ENCODE results near the gene TMPRSS9. TPM values are rescaled to one million over a fixed set of nuclear protein-coding genes. Genes with fewer than 3 reads are reported as not detected.

Gene TMPRSS9
- total RNA-seq, 1 experiment from 2014 or later, result 0.23 TPM

DNA sequence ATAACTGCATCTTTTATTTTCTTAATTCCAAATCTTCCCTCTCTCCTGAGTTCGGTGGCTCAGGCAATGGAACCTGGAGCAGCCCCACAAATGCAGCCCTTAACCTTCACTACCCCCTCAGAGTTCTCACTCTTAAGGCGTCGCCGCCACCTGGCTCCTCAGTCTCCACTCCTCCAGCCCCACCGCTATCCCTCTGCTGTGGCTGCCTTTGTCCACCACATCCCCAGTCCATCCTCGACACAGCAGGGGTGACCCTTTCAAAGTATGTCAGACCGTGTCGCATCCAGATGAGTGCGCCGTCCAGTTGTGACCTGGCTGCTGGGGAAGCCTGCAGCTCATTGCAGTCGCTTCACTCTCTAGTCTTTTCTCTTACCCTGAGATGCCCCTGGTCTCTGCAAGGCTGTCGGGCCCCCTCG, 30.6 kb upstream of the TMPRSS9 start:
- Histone ChIP-seq H3K4me3 (ENCODE audit: low read depth in 2 of 2, low read length in 2 of 2) (peak overlapping the region; percentile 85 to 93), H3K27ac (ENCODE audit: low read length) (peak overlapping the region; percentile 93), H3K36me3 (ENCODE audit: control insufficient read depth, insufficient read depth, low read length) (peaks cover 3% of the 10 kb centered on the region; the same call in 1 of the 2 replicates), H3K27me3 (ENCODE audit: control insufficient read depth, insufficient read depth, low read length) (no peaks in the 10 kb centered on the region), H3K9me3 (ENCODE audit: control insufficient read depth, insufficient read depth, low read depth, low read length) (no peaks in the 10 kb centered on the region), H3K4me1 (ENCODE audit: control insufficient read depth, insufficient read depth, low read length) (peaks cover 14% of the 10 kb centered on the region)
- intact Hi-C loops (cut with micrococcal nuclease; ENCODE audit: unreplicated experiment), result no loop called here
- no peak for DNase-seq (ENCODE audit: low read depth, low spot score)
- in situ Hi-C loops (cut with HindIII; ENCODE audit: low pct_unique_long_range_greater_than_20kb, low sequenced_read_pairs), result no loop called here
- no peak for TF ChIP-seq POLR2AphosphoS5 (IDR thresholded peaks at IDR 0.05; ENCODE audit: low read depth, low read length)
- TF ChIP-seq SIN3A (IDR thresholded peaks at IDR 0.05; ENCODE audit: borderline replicate concordance, insufficient read depth, low read depth, low read length), result no peak
- TF ChIP-seq, protein P1, sequence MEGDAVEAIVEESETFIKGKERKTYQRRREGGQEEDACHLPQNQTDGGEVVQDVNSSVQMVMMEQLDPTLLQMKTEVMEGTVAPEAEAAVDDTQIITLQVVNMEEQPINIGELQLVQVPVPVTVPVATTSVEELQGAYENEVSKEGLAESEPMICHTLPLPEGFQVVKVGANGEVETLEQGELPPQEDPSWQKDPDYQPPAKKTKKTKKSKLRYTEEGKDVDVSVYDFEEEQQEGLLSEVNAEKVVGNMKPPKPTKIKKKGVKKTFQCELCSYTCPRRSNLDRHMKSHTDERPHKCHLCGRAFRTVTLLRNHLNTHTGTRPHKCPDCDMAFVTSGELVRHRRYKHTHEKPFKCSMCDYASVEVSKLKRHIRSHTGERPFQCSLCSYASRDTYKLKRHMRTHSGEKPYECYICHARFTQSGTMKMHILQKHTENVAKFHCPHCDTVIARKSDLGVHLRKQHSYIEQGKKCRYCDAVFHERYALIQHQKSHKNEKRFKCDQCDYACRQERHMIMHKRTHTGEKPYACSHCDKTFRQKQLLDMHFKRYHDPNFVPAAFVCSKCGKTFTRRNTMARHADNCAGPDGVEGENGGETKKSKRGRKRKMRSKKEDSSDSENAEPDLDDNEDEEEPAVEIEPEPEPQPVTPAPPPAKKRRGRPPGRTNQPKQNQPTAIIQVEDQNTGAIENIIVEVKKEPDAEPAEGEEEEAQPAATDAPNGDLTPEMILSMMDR (IDR thresholded peaks at IDR 0.05), result no peak
- TF ChIP-seq TCF7L2 (IDR thresholded peaks at IDR 0.05; ENCODE audit: low read depth, low read length), result no peak
- TF ChIP-seq, protein P2, sequence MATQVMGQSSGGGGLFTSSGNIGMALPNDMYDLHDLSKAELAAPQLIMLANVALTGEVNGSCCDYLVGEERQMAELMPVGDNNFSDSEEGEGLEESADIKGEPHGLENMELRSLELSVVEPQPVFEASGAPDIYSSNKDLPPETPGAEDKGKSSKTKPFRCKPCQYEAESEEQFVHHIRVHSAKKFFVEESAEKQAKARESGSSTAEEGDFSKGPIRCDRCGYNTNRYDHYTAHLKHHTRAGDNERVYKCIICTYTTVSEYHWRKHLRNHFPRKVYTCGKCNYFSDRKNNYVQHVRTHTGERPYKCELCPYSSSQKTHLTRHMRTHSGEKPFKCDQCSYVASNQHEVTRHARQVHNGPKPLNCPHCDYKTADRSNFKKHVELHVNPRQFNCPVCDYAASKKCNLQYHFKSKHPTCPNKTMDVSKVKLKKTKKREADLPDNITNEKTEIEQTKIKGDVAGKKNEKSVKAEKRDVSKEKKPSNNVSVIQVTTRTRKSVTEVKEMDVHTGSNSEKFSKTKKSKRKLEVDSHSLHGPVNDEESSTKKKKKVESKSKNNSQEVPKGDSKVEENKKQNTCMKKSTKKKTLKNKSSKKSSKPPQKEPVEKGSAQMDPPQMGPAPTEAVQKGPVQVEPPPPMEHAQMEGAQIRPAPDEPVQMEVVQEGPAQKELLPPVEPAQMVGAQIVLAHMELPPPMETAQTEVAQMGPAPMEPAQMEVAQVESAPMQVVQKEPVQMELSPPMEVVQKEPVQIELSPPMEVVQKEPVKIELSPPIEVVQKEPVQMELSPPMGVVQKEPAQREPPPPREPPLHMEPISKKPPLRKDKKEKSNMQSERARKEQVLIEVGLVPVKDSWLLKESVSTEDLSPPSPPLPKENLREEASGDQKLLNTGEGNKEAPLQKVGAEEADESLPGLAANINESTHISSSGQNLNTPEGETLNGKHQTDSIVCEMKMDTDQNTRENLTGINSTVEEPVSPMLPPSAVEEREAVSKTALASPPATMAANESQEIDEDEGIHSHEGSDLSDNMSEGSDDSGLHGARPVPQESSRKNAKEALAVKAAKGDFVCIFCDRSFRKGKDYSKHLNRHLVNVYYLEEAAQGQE (IDR thresholded peaks at IDR 0.05; ENCODE audit: insufficient read depth in 1 of 2, low read depth in 2 of 2, low read length in 1 of 2), result no peak
- no TSS peak for BruUV-seq (replicated peaks)
- ATAC-seq, result no peak
- CTCF ChIA-PET, result interaction anchor here (0.6 to 1.1 kb wide), 3 partner anchors 13 to 169 kb away, joined by 3 to 6 read pairs (median 3); no protein-coding TSS in a partner anchor
- POLR2A ChIA-PET, result interaction anchor here (0.6 kb wide), 1 partner anchor 34 kb away, joined by 5 read pairs; no protein-coding TSS in a partner anchor

DNA sequence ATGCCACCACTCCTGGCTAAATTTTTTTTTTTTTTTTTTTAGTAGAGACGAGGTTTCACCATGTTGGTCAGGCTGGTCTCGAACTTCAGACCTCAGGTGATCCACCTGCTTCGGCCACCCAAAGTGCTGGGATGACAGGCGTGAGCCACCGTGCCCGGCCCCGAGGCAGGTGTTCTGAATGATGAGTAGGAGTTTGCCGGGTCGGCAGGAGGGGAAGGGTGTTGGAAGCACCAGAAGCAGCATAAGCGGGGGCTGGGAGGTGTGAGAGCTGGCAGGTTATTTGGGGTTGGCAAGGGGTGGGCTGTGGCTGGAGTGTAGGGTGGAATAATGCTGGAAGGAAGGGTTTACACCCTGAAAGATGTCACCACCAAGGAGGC, 29.8 kb upstream of the TMPRSS9 start:
- Histone ChIP-seq H3K27ac (ENCODE audit: low read length) (no peak overlapping the region), H3K36me3 (ENCODE audit: control insufficient read depth, insufficient read depth, low read length) (peaks cover 3% of the 10 kb centered on the region; the same call in 1 of the 2 replicates), H3K4me3 (ENCODE audit: low read depth in 2 of 2, low read length in 2 of 2) (no peak overlapping the region), H3K27me3 (ENCODE audit: control insufficient read depth, insufficient read depth, low read length) (no peaks in the 10 kb centered on the region), H3K4me1 (ENCODE audit: control insufficient read depth, insufficient read depth, low read length) (peaks cover 14% of the 10 kb centered on the region), H3K9me3 (ENCODE audit: control insufficient read depth, insufficient read depth, low read depth, low read length) (no peaks in the 10 kb centered on the region)
- DNase-seq (ENCODE audit: low read depth, low spot score), result no peak
- in situ Hi-C loops (cut with HindIII; ENCODE audit: low pct_unique_long_range_greater_than_20kb, low sequenced_read_pairs), result no loop called here
- POLR2A ChIA-PET, result interaction anchor here (0.6 kb wide), 1 partner anchor 33 kb away, joined by 5 read pairs; no protein-coding TSS in a partner anchor
- no peak for TF ChIP-seq SIN3A (IDR thresholded peaks at IDR 0.05; ENCODE audit: borderline replicate concordance, insufficient read depth, low read depth, low read length)
- TF ChIP-seq TCF7L2 (IDR thresholded peaks at IDR 0.05; ENCODE audit: low read depth, low read length), result no peak
- TF ChIP-seq, protein P1 (IDR thresholded peaks at IDR 0.05), result no peak
- TF ChIP-seq POLR2AphosphoS5 (IDR thresholded peaks at IDR 0.05; ENCODE audit: low read depth, low read length), result no peak
- TF ChIP-seq, protein P2 (IDR thresholded peaks at IDR 0.05; ENCODE audit: insufficient read depth in 1 of 2, low read depth in 2 of 2, low read length in 1 of 2), result no peak
- no peak for ATAC-seq
- intact Hi-C loops (cut with micrococcal nuclease; ENCODE audit: unreplicated experiment), result no loop called here
- CTCF ChIA-PET, result interaction anchor here (0.6 to 1.1 kb wide), 2 partner anchors 14 to 91 kb away, joined by 3 read pairs; no protein-coding TSS in a partner anchor
- BruUV-seq (replicated peaks), result no TSS peak
